SK-N-SH (cell line): Measurements from ENCODE around the gene LAMB1.

Source experiments
- ELF1 ChIP-seq: IDR thresholded peaks from 2 replicates; pipeline ENCODE4 v1.4.0; 2012
- EP300 ChIP-seq, 2 experiments: IDR thresholded peaks; 2 replicates each; pipeline versions ENCODE4 v1.4.0 to v1.6.1; 2012; ENCODE audit warnings: borderline replicate concordance in 1 of 2, low read depth in 1 of 2, low read length in 1 of 2
- GABPA ChIP-seq: IDR thresholded peaks from 2 replicates; pipeline ENCODE4 v1.4.0; 2012; ENCODE audit warnings: low read depth, mild to moderate bottlenecking
- POLR2AphosphoS5 ChIP-seq: IDR thresholded peaks from 2 replicates; pipeline ENCODE4 v1.6.1; 2012; ENCODE audit warnings: low read depth, low read length
- RAD21 ChIP-seq: IDR thresholded peaks from 2 replicates; pipeline ENCODE4 v1.6.1; 2012; ENCODE audit warnings: mild to moderate bottlenecking, low read length
- TEAD4 ChIP-seq: IDR thresholded peaks from 2 replicates; pipeline ENCODE4 v1.4.0; 2012; ENCODE audit warnings: mild to moderate bottlenecking, borderline replicate concordance; ENCODE audit not compliant: insufficient read depth
- TF ChIP-seq, protein P1 (sequence below): fragments of 200-600 bp; sonication (generic); IDR thresholded peaks from 2 replicates; pipeline ENCODE4 v1.6.1; 2017; ENCODE audit warnings: antibody characterized with exemption, mild to moderate bottlenecking, moderate library complexity
- TF ChIP-seq, protein P2 (sequence below): fragments of 150-350 bp; IDR thresholded peaks from 2 replicates; pipeline ENCODE4 v1.6.1; 2017; ENCODE audit warnings: antibody characterized with exemption, low read length, low read depth, borderline replicate concordance

DNA sequence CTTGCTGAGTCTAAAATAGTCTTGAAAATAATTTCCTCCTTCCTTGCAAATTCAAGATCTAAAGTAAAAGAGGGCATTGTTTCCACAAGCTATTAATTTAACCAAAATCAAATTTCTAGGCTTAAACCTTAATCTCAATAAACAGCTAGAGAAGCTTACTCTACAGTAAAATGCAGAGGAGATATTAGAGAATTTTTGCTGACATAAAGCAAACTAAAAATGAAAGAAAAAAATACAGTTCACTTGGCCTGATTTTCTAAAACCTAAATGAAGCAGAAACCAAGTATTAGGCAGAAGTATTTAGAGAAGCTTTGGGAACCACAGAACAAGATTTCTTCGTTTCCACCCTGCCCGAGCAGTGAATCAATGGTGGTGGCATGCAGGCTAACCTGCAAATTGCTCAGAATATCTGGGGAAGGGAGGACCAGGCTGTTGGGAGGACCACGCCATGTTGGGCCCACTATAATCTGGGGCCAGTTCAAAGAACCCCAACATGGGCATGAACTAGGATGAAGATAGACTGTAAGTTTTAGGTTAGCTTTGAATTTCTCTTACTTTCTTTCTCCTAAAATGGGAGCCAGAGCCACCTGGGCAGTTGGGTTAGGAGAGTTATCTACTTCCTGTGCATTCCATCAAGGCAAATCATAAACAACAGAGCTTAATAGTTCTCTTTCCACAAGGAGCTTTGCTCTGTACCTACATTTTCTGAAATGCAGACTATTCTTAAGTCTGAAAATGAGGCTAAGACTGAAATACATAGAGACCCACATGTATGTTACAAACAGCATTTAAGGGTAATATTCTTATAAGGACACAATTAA, 4.1 kb downstream of the LAMB1 start:
- TF ChIP-seq, protein P1, sequence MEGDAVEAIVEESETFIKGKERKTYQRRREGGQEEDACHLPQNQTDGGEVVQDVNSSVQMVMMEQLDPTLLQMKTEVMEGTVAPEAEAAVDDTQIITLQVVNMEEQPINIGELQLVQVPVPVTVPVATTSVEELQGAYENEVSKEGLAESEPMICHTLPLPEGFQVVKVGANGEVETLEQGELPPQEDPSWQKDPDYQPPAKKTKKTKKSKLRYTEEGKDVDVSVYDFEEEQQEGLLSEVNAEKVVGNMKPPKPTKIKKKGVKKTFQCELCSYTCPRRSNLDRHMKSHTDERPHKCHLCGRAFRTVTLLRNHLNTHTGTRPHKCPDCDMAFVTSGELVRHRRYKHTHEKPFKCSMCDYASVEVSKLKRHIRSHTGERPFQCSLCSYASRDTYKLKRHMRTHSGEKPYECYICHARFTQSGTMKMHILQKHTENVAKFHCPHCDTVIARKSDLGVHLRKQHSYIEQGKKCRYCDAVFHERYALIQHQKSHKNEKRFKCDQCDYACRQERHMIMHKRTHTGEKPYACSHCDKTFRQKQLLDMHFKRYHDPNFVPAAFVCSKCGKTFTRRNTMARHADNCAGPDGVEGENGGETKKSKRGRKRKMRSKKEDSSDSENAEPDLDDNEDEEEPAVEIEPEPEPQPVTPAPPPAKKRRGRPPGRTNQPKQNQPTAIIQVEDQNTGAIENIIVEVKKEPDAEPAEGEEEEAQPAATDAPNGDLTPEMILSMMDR, result no peak
- no peak for TF ChIP-seq TEAD4
- TF ChIP-seq EP300 (IDR thresholded peaks at IDR 0.05; ENCODE audit: borderline replicate concordance in 1 of 2, low read depth in 1 of 2, low read length in 1 of 2), result no peak
- no peak for TF ChIP-seq RAD21
- TF ChIP-seq ELF1, result no peak
- TF ChIP-seq, protein P2, sequence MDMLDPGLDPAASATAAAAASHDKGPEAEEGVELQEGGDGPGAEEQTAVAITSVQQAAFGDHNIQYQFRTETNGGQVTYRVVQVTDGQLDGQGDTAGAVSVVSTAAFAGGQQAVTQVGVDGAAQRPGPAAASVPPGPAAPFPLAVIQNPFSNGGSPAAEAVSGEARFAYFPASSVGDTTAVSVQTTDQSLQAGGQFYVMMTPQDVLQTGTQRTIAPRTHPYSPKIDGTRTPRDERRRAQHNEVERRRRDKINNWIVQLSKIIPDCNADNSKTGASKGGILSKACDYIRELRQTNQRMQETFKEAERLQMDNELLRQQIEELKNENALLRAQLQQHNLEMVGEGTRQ, result no peak
- TF ChIP-seq GABPA, result no peak
- TF ChIP-seq POLR2AphosphoS5, result no peak
